Measurements from ENCODE around the gene APOC4.

DNA sequence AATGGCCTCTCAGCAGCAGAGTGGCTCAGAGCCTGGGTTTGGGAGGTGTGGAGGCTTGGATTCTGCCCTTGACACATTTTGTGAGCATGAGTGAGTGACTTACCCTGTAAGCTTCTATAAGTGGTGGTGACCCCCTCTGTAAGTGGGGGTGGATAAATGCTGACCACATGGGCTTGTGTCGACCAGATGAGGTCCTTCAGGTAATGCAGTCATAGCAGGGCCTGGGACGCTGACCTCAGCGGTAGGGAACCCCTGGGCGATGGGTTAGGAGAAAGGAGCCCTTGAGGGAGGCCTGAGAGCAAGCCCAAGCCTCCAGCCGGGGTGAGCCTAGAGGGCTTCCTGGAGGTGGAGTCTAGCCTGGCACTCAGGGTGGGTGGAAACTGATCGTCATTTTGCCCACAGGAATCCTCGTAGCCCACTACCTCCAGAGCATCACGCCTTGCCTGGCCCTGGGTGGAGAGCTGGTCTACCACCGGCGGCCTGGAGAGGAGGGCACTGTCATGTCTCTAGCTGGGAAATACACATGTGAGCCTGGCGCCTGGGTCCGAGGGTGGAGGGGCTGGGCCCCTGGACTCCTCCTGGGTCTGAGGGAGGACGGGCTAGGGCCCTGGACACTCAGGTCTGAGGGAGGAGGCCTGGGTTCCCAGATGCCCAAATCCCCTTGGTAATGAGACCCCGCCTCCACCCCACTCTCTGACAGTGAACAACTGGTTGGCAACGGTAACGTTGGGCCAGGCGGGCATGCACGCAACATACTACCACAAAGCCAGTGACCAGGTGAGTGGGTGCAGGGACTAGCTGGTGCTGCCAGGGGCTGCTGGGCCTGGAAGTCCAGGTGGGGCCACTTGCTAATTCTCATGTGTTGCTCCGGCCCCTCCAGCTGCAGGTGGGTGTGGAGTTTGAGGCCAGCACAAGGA lies 41.5 kb upstream of the APOC4 start:
- TF ChIP-seq CTCF (IDR thresholded peaks at IDR 0.05) (no peak), POLR2A (IDR thresholded peaks at IDR 0.05) (no peak), POLR2AphosphoS5 (IDR thresholded peaks at IDR 0.05) (no peak)
